Measurements from ENCODE around the gene HOXA9. TPM values are rescaled to one million over a fixed set of nuclear protein-coding genes. Genes with fewer than 3 reads are reported as not detected.

Gene HOXA9
- total and polyA plus RNA-seq, 2 of the 4 experiments (the other 2 are of a cell fraction), result 0.18 to 0.32 TPM

GRCh38 chr7:27189997-27190748, 24.8 kb upstream of the HOXA9 start:
- Histone ChIP-seq H3K27ac (ENCODE audit: insufficient read depth, low read length) (no peak overlapping the region), H3K9me1 (ENCODE audit: insufficient read depth, low read length) (no peaks in the 10 kb centered on the region), H2BK20ac (ENCODE audit: low read depth, low read length) (no peak overlapping the region), H3K9me3 (ENCODE audit: control insufficient read depth, insufficient read depth, low read length) (peaks cover 16% of the 10 kb centered on the region; the same call in 1 of the 2 replicates), H4K91ac (ENCODE audit: insufficient read depth, low read depth, low read length) (no peak overlapping the region), H2AK5ac (ENCODE audit: low read depth, low read length) (no peak overlapping the region), H3K79me1 (ENCODE audit: low read depth in 1 of 2, low read length in 2 of 2) (no peaks in the 10 kb centered on the region), H3K18ac (ENCODE audit: low read depth, low read length) (no peak overlapping the region), H3K4ac (ENCODE audit: low read depth, low read length) (no peak overlapping the region), H3K4me1 (ENCODE audit: control insufficient read depth, insufficient read depth, low read length) (peaks cover 1% of the 10 kb centered on the region; the same call in 1 of the 2 replicates), H3K9ac (ENCODE audit: low read depth, low read length) (no peak overlapping the region), H4K5ac (ENCODE audit: low read depth, low read length) (no peak overlapping the region), H2AK9ac (replicated peaks; ENCODE audit: low read depth, low read length, poor library complexity) (no peak overlapping the region), H3K14ac (replicated peaks; ENCODE audit: low read depth, low read length) (no peak overlapping the region), H3K56ac (ENCODE audit: extremely low read depth, insufficient read depth, low read length) (no peak overlapping the region), H3K36me3 (ENCODE audit: control insufficient read depth, insufficient read depth, low read length) (no peaks in the 10 kb centered on the region), H4K20me1 (ENCODE audit: insufficient read depth, low read length) (peaks cover 16% of the 10 kb centered on the region; the same call in 1 of the 2 replicates), H3K23ac (ENCODE audit: low read depth, low read length) (no peak overlapping the region), H2BK15ac (ENCODE audit: low read depth, low read length) (no peak overlapping the region), H3K27me3 (ENCODE audit: control insufficient read depth, insufficient read depth, low read length) (peaks cover 97% of the 10 kb centered on the region), H4K8ac (ENCODE audit: low read depth in 2 of 2, low read length in 2 of 2) (no peak overlapping the region), H3K4me2 (ENCODE audit: low read depth, low read length) (no peak overlapping the region), H2BK5ac (ENCODE audit: low read depth, low read length, poor library complexity, severe bottlenecking) (no peak overlapping the region), H2BK120ac (ENCODE audit: low read depth, low read length) (no peak overlapping the region), H3K4me3 (ENCODE audit: insufficient read depth, low read depth, low read length) (no peak overlapping the region), H2AFZ (replicated peaks; ENCODE audit: low read length, poor library complexity) (no peak overlapping the region)
- in situ Hi-C loops (cut with MboI; ENCODE audit: low sequenced_read_pairs), result loop anchor here (10.0 kb wide), 1 partner anchor 885 kb away; no protein-coding TSS in a partner anchor
- POLR2A ChIA-PET (ENCODE audit: unreplicated experiment), result no interaction called here
- no TSS peak for BruUV-seq (replicated peaks)
- no peak for DNase-seq
- dilution Hi-C loops (cut with HindIII; ENCODE audit: low sequenced_read_pairs, unreplicated experiment), result no loop called here
- intact Hi-C loops (cut with micrococcal nuclease), result loop anchor here (10.0 kb wide), 4 partner anchors 555 to 1915 kb away; partner anchors contain the start of gene TAX1BP1
- TF ChIP-seq MAFK (IDR thresholded peaks at IDR 0.05; ENCODE audit: low read depth, low read length) (no peak), RFX5 (IDR thresholded peaks at IDR 0.05; ENCODE audit: low read depth, low read length) (no peak), RAD21 (IDR thresholded peaks at IDR 0.05; ENCODE audit: low read length) (no peak), CTCF (conservative IDR thresholded peaks at IDR 0.05; ENCODE audit: low read depth, low read length) (no peak), MAZ (IDR thresholded peaks at IDR 0.05; ENCODE audit: borderline replicate concordance, low read depth, low read length) (no peak), POLR2A (IDR thresholded peaks at IDR 0.05; ENCODE audit: low read depth, low read length) (no peak), ELK1 (IDR thresholded peaks at IDR 0.05; ENCODE audit: borderline replicate concordance, low read depth, low read length) (no peak), CEBPB (IDR thresholded peaks at IDR 0.05; ENCODE audit: low read depth, low read length) (no peak), NFE2L2 (IDR thresholded peaks at IDR 0.05; ENCODE audit: low read depth, low read length) (no peak), RCOR1 (IDR thresholded peaks at IDR 0.05; ENCODE audit: insufficient replicate concordance, low read length) (no peak)
- WGBS, 2 experiments (ENCODE audit: extremely low coverage in 2 of 2, insufficient read length in 1 of 2), result no CpG with 5 or more reads among the region's 7 CpGs
- CTCF ChIA-PET, result interaction anchor here (1.1 kb wide), 1 partner anchor 10 kb away, joined by 3 read pairs; no protein-coding TSS in a partner anchor
- ATAC-seq (ENCODE audit: low read depth), result no peak

All from IMR-90 (cell line).